H9 (cell line): Measurements from ENCODE around the gene IL1RAPL1. TPM values are rescaled to one million over a fixed set of nuclear protein-coding genes. Genes with fewer than 3 reads are reported as not detected.

Experiments used
- DNase-seq: peaks from one replicate; pipeline ENCODE4 v3.0.0-alpha.2; 2017
- H2AFZ ChIP-seq: one replicate; pipeline ENCODE4 v1.6.1; 2013; ENCODE audit warnings: mild to moderate bottlenecking, low read length, control low read depth, moderate library complexity
- H2AK5ac ChIP-seq: 2 replicates; pipeline ENCODE4 v1.6.1; 2013; ENCODE audit warnings: low read length, control low read depth, mixed read lengths; ENCODE audit not compliant: insufficient read length
- H2BK120ac ChIP-seq: one replicate; pipeline ENCODE4 v1.6.1; 2013; ENCODE audit warnings: low read depth, mild to moderate bottlenecking, low read length, control low read depth, inconsistent platforms; ENCODE audit not compliant: poor library complexity, severe bottlenecking
- H2BK12ac ChIP-seq: 2 replicates; pipeline ENCODE4 v1.6.1; 2013; ENCODE audit warnings: low read length, control low read depth, mixed read lengths, low read depth; ENCODE audit not compliant: insufficient read length
- H2BK15ac ChIP-seq: 2 replicates; pipeline ENCODE4 v1.6.1; 2013; ENCODE audit warnings: low read depth, low read length, control low read depth
- H2BK20ac ChIP-seq: one replicate; pipeline ENCODE4 v1.6.1; 2013; ENCODE audit warnings: low read depth, mild to moderate bottlenecking, low read length, control low read depth, inconsistent platforms; ENCODE audit not compliant: poor library complexity, severe bottlenecking
- H2BK5ac ChIP-seq: 2 replicates; pipeline ENCODE4 v1.6.1; 2013; ENCODE audit warnings: low read length, control low read depth, mixed read lengths; ENCODE audit not compliant: insufficient read length
- H3K14ac ChIP-seq: 2 replicates; pipeline ENCODE4 v1.6.1; 2013; ENCODE audit warnings: low read length, control low read depth; ENCODE audit not compliant: insufficient read depth
- H3K18ac ChIP-seq: 2 replicates; pipeline ENCODE4 v1.6.1; 2013; ENCODE audit warnings: low read depth, mild to moderate bottlenecking, mixed read lengths, low read length, control low read depth; ENCODE audit not compliant: insufficient read length
- H3K23ac ChIP-seq: 2 replicates; pipeline ENCODE4 v1.6.1; 2013; ENCODE audit warnings: low read length, control low read depth, mixed read lengths, low read depth; ENCODE audit not compliant: insufficient read length
- H3K23me2 ChIP-seq: 2 replicates; pipeline ENCODE4 v1.6.1; 2013; ENCODE audit warnings: low read depth, mild to moderate bottlenecking, mixed read lengths, low read length, control low read depth; ENCODE audit not compliant: insufficient read length, poor library complexity, severe bottlenecking
- H3K27ac ChIP-seq: 2 replicates; pipeline ENCODE4 v1.5.1; 2013; ENCODE audit warnings: low read length, control low read depth, mixed read lengths, low read depth; ENCODE audit not compliant: insufficient read length
- H3K27me3 ChIP-seq: 2 replicates; pipeline ENCODE4 v1.6.1; 2013; ENCODE audit warnings: low read length, control low read depth, inconsistent platforms; ENCODE audit not compliant: insufficient read depth
- H3K4ac ChIP-seq: 2 replicates; pipeline ENCODE4 v1.6.1; 2013; ENCODE audit warnings: low read depth, mild to moderate bottlenecking, control low read depth, inconsistent platforms, low read length, moderate library complexity
- H3K4me1 ChIP-seq: 2 replicates; pipeline ENCODE4 v1.6.1; 2013; ENCODE audit warnings: low read length, control low read depth, inconsistent platforms; ENCODE audit not compliant: insufficient read depth
- H3K4me2 ChIP-seq: 2 replicates; pipeline ENCODE4 v1.6.1; 2013; ENCODE audit warnings: low read length, control low read depth, mixed read lengths; ENCODE audit not compliant: insufficient read length, insufficient read depth
- H3K56ac ChIP-seq: 2 replicates; pipeline ENCODE4 v1.6.1; 2013; ENCODE audit warnings: low read depth, mild to moderate bottlenecking, mixed read lengths, low read length, control low read depth; ENCODE audit not compliant: insufficient read length
- H3K79me1 ChIP-seq: 2 replicates; pipeline ENCODE4 v1.6.1; 2013; ENCODE audit warnings: low read depth, mild to moderate bottlenecking, moderate library complexity, low read length, control low read depth, inconsistent platforms; ENCODE audit not compliant: insufficient read depth, poor library complexity, severe bottlenecking
- H3K79me2 ChIP-seq: 2 replicates; pipeline ENCODE4 v1.6.1; 2013; ENCODE audit warnings: low read length, control low read depth, inconsistent platforms; ENCODE audit not compliant: insufficient read depth
- H3K9ac ChIP-seq: 2 replicates; pipeline ENCODE4 v1.6.1; 2013; ENCODE audit warnings: low read length, control low read depth, mixed read lengths; ENCODE audit not compliant: insufficient read length; ENCODE audit errors: extremely low read depth
- H3K9me3 ChIP-seq: one replicate; pipeline ENCODE4 v1.6.1; 2013; ENCODE audit warnings: low read depth, low read length, inconsistent platforms; ENCODE audit not compliant: control insufficient read depth
- H3T11ph ChIP-seq: one replicate; pipeline ENCODE4 v1.6.1; 2013; ENCODE audit warnings: mild to moderate bottlenecking, low read length, control low read depth, inconsistent platforms
- H4K20me1 ChIP-seq: one replicate; pipeline ENCODE4 v1.6.1; 2013; ENCODE audit not compliant: control insufficient read depth, insufficient read length, insufficient read depth
- H4K5ac ChIP-seq: 2 replicates; pipeline ENCODE4 v1.6.1; 2013; ENCODE audit warnings: low read depth, mild to moderate bottlenecking, mixed read lengths, low read length, control low read depth; ENCODE audit not compliant: insufficient read length
- H4K8ac ChIP-seq: replicated peaks from 2 replicates; pipeline ENCODE4 v1.6.1; 2013; ENCODE audit warnings: low read length, control low read depth, mixed read lengths, low read depth; ENCODE audit not compliant: insufficient read length
- H4K91ac ChIP-seq: 2 replicates; pipeline ENCODE4 v1.6.1; 2013; ENCODE audit warnings: low read depth, mild to moderate bottlenecking, moderate library complexity, mixed read lengths, low read length, control low read depth; ENCODE audit not compliant: insufficient read length
- H3K27ac Mint-ChIP-seq, 3 experiments: 2 replicates in 2 of 3; 3 replicates in 1 of 3; pipeline ENCODE4 v1.8.0; 2020 to 2021; ENCODE audit warnings: mixed read lengths in 3 of 3, mild to moderate bottlenecking in 1 of 3, moderate library complexity in 1 of 3
- H3K27me3 Mint-ChIP-seq: 2 replicates; pipeline ENCODE4 v1.8.0; 2021; ENCODE audit warnings: low read depth, mild to moderate bottlenecking, moderate library complexity, mixed read lengths
- H3K36me3 Mint-ChIP-seq, 3 experiments: 2 replicates in 2 of 3; 3 replicates in 1 of 3; pipeline ENCODE4 v1.8.0; 2020 to 2021; ENCODE audit warnings: low read depth in 3 of 3, mixed read lengths in 3 of 3; ENCODE audit not compliant: insufficient read depth in 1 of 3
- H3K4me1 Mint-ChIP-seq, 2 experiments: 2 replicates each; pipeline ENCODE4 v1.8.0; 2020; ENCODE audit warnings: mixed read lengths in 2 of 2
- H3K4me3 Mint-ChIP-seq, 2 experiments: 2 replicates in 1 of 2; 3 replicates in 1 of 2; pipeline ENCODE4 v1.8.0; 2020 to 2021; ENCODE audit warnings: mild to moderate bottlenecking in 2 of 2, mixed read lengths in 2 of 2, moderate library complexity in 1 of 2
- H3K9me3 Mint-ChIP-seq, 2 experiments: 2 replicates in 1 of 2; 3 replicates in 1 of 2; pipeline ENCODE4 v1.8.0; 2020; ENCODE audit warnings: mild to moderate bottlenecking in 2 of 2, mixed read lengths in 2 of 2, moderate library complexity in 1 of 2
- WGBS: extraction: QIAGEN DNeasy Blood & Tissue Kit; methylation state at CpG from one replicate; pipeline ENCODE4 v1.1.7; 2013; ENCODE audit warnings: missing lambda C conversion rate, low lambda C conversion rate, mixed read lengths; ENCODE audit not compliant: insufficient read length; ENCODE audit errors: extremely low coverage; 5-methylcytosine and 5-hydroxymethylcytosine counted together
- total RNA-seq: library from RNA; stranded (reverse); gene quantifications from 2 replicates; pipeline ENCODE4 v1.2.1, GENCODE V29; 2021
- TF ChIP-seq, protein P1 (sequence below): fragments of 200-600 bp; sonication (generic); conservative IDR thresholded peaks from 3 replicates; pipeline ENCODE4 v1.8.0; 2021; ENCODE audit warnings: antibody characterized with exemption, mild to moderate bottlenecking

Gene IL1RAPL1
- total RNA-seq, 1 experiment from 2014 or later: 0.31 TPM

DNA sequence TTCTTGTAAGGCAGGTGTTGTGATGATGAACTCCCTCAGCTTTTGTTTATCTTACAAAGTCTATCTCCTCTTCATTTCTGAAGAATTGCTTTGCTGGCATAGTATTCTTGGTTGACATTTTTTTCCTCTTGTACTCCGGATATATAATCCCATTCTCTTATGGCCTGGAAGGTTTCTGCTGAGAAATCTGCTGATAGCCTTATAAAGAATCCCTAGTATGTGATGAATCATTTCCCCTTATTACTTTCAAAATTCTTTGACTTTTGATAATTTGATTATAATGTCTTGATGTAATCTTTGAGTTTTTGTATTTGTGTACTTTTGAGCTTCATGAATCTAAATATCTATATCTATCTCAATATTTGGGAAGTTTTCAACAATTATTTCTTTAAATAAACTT lies 972.8 kb downstream of the IL1RAPL1 start:
- DNase-seq: no peak
- Histone ChIP-seq H3K4ac (no peak overlapping the region), H3K18ac (no peak overlapping the region), H2BK120ac (no peak overlapping the region), H4K91ac (no peak overlapping the region), H3K27me3 (no peaks in the 10 kb centered on the region), H2AK5ac (no peak overlapping the region), H3K4me2 (no peak overlapping the region), H2BK12ac (no peak overlapping the region), H3T11ph (no peak overlapping the region), H2BK20ac (no peak overlapping the region), H3K23me2 (no peaks in the 10 kb centered on the region), H4K5ac (no peak overlapping the region), H3K56ac (no peak overlapping the region), H3K79me2 (no peaks in the 10 kb centered on the region), H4K8ac (no peak overlapping the region), H4K20me1 (no peaks in the 10 kb centered on the region), H2AFZ (no peak overlapping the region), H3K14ac (no peak overlapping the region), H3K9ac (no peak overlapping the region), H3K27ac (no peak overlapping the region), H3K9me3 (peaks cover 7% of the 10 kb centered on the region), H3K4me1 (no peaks in the 10 kb centered on the region), H2BK15ac (no peak overlapping the region), H3K23ac (no peak overlapping the region), H2BK5ac (no peak overlapping the region), H3K79me1 (no peaks in the 10 kb centered on the region)
- H3K36me3 Mint-ChIP-seq: peaks cover 8 to 17% (median 8%) of the 10 kb centered on the region in 3 experiments; a peak in 6 of 7 replicates
- no peak overlapping the region for H3K4me3 Mint-ChIP-seq
- no peak overlapping the region for H3K27ac Mint-ChIP-seq
- H3K9me3 Mint-ChIP-seq: peaks cover 39 to 71% of the 10 kb centered on the region in 2 experiments
- no peaks in the 10 kb centered on the region for H3K4me1 Mint-ChIP-seq
- TF ChIP-seq, protein P1, sequence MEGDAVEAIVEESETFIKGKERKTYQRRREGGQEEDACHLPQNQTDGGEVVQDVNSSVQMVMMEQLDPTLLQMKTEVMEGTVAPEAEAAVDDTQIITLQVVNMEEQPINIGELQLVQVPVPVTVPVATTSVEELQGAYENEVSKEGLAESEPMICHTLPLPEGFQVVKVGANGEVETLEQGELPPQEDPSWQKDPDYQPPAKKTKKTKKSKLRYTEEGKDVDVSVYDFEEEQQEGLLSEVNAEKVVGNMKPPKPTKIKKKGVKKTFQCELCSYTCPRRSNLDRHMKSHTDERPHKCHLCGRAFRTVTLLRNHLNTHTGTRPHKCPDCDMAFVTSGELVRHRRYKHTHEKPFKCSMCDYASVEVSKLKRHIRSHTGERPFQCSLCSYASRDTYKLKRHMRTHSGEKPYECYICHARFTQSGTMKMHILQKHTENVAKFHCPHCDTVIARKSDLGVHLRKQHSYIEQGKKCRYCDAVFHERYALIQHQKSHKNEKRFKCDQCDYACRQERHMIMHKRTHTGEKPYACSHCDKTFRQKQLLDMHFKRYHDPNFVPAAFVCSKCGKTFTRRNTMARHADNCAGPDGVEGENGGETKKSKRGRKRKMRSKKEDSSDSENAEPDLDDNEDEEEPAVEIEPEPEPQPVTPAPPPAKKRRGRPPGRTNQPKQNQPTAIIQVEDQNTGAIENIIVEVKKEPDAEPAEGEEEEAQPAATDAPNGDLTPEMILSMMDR: no peak
- WGBS: no CpG with 5 or more reads among the region's 1 CpG
- H3K27me3 Mint-ChIP-seq: no peaks in the 10 kb centered on the region
